Activated CD4-positive, alpha-beta memory T cell treated with anti-CD3 and anti-CD28 coated beads, Interleukin-2, amount 10 ng/mL, durations not matched to agents 7 days and 5 days (primary cell): ENCODE data around the gene IQCE. TPM values are rescaled to one million over a fixed set of nuclear protein-coding genes. Genes with fewer than 3 reads are reported as not detected.

ENCODE experiments used
- CTCF ChIA-PET: fragments of 350-600 bp; sonication (Branson Sonifier 250); formaldehyde crosslinking; loops from one replicate; lab custom pipeline; 2021; ENCODE audit warnings: antibody characterized with exemption, inconsistent platforms; lab: Charles Lee
- POLR2A ChIA-PET: fragments of 350-600 bp; sonication (Branson Sonifier 250); formaldehyde crosslinking; loops from one replicate; lab custom pipeline; 2021; ENCODE audit warnings: antibody characterized with exemption; lab: Charles Lee
- DNase-seq: peaks from one replicate; pipeline ENCODE4 v3.0.0-alpha.2; 2020
- H3K27ac Mint-ChIP-seq: one replicate; pipeline ENCODE4 v1.8.0; 2021; ENCODE audit warnings: mild to moderate bottlenecking, mixed read lengths
- H3K27me3 Mint-ChIP-seq: one replicate; pipeline ENCODE4 v1.8.0; 2021; ENCODE audit warnings: mixed read lengths
- H3K36me3 Mint-ChIP-seq: one replicate; pipeline ENCODE4 v1.8.0; 2021; ENCODE audit warnings: low read depth, mixed read lengths
- H3K4me1 Mint-ChIP-seq: one replicate; pipeline ENCODE4 v1.8.0; 2021; ENCODE audit warnings: mixed read lengths
- H3K4me3 Mint-ChIP-seq: one replicate; pipeline ENCODE4 v1.8.0; 2021; ENCODE audit warnings: mild to moderate bottlenecking, mixed read lengths
- H3K9me3 Mint-ChIP-seq: one replicate; pipeline ENCODE4 v1.8.0; 2021; ENCODE audit warnings: mixed read lengths
- total RNA-seq, 2 experiments: library from RNA; stranded (reverse); gene quantifications; one replicate each; pipeline ENCODE4 v1.2.3, GENCODE V29; 2021

The IQCE gene
- total RNA-seq, 2 experiments from 2014 or later: 12.7 to 14.0 TPM

DNA sequence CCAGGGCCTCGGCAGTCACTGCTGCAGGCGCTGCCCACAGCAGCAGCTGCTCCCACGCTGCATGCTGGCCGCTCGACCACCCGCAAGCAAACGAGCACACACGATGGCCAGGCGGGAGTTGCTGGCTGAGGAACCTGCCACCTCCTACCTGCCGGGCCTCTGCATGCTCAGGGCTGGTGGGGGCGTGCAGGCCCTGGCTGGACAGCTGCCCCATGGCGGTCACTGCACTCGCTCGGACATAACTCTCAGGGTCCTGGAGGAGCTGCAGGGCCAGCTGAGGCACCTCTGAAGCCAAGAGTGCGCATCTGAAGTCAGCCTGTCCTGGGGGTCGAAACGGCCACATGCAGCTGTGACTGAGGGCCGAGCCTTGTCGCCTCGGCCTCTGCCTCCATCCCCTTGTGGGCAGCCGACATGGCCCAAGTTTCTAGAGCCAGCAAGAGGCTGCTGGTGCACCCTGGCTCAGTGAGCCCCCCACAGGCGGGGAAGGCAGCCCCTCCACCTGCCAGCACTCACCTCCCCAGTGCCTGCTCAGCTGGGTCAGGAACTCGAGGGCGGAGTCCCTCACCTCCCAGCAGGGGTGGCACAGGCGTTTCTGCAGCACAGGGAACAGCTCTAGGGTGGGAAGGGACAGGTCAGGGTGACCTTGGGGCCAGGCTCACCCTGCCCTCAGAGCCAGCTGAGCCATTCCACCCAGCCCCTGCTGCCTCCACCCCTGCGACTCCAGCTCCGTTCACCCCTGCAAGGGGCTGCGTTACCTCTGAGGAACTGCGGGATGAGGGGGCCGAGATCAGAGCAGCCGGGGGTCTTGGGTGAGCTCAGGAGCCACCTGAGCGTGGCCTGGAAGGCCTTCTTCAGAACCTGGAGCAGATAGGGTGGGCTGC is 19.5 kb upstream of the IQCE start:
- H3K27me3 Mint-ChIP-seq: no peaks in the 10 kb centered on the region
- DNase-seq: no peak
- H3K36me3 Mint-ChIP-seq: peaks cover 7% of the 10 kb centered on the region
- H3K9me3 Mint-ChIP-seq: no peaks in the 10 kb centered on the region
- no peaks in the 10 kb centered on the region for H3K4me1 Mint-ChIP-seq
- POLR2A ChIA-PET: interaction anchor here (0.6 to 3.0 kb wide), 8 partner anchors 9 to 60 kb away, joined by 3 to 14 read pairs (median 6); no protein-coding TSS in a partner anchor
- no peak overlapping the region for H3K27ac Mint-ChIP-seq
- no peak overlapping the region for H3K4me3 Mint-ChIP-seq
- CTCF ChIA-PET: no interaction called here

DNA sequence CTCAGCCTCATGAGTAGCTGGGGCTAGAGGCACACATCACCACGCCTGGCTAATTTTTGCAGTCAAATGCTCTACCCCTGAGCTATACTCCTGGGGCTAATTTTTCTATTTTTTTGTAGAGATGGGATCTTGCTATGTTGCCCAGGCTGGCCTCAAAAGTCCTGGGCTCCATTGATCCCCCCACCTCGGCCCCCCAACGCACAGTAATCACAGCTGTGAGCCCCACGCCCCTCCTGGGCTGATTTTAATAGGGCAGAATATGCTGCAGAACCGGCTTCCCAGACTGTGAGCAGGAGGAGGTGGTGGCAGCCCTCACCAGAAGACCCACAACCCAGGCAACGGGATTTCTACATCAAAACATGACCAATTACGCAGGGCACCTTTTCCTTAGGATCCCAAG is 18.6 kb upstream of the IQCE start:
- Mint-ChIP-seq H3K27me3 (no peaks in the 10 kb centered on the region), H3K27ac (no peak overlapping the region), H3K4me3 (no peak overlapping the region), H3K36me3 (peaks cover 10% of the 10 kb centered on the region), H3K9me3 (no peaks in the 10 kb centered on the region), H3K4me1 (no peaks in the 10 kb centered on the region)
- POLR2A ChIA-PET: interaction anchor here (0.7 to 3.0 kb wide), 7 partner anchors 10 to 61 kb away, joined by 3 to 14 read pairs (median 7); partner anchors contain the start of gene BRAT1
- CTCF ChIA-PET: no interaction called here
- no peak for DNase-seq

DNA sequence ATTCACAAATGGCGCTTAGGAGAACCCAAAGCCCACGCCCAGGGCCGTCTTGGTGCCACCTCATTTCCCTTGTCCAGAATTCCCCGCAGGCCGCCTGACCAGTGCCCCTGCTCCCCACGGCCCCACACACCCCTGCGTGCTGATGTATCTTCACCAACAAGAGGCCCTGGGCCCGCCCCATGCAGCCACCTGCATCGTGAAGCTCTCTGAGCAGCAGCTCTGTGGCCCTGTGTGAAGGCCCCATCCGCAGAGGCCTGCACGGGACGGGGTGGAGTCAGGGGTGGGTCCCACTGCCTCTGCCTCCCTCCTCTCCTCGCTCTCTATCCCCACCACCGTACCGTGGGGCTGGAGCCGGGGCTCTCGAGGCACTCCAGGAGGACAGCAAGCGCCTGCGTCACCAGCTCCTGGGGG is 18.1 kb upstream of the IQCE start:
- no peak for DNase-seq
- H3K27ac Mint-ChIP-seq: no peak overlapping the region
- H3K4me1 Mint-ChIP-seq: no peaks in the 10 kb centered on the region
- H3K27me3 Mint-ChIP-seq: no peaks in the 10 kb centered on the region
- H3K9me3 Mint-ChIP-seq: no peaks in the 10 kb centered on the region
- POLR2A ChIA-PET: interaction anchor here (0.7 to 3.0 kb wide), 7 partner anchors 10 to 61 kb away, joined by 3 to 14 read pairs (median 7); partner anchors contain the start of gene BRAT1
- CTCF ChIA-PET: no interaction called here
- no peak overlapping the region for H3K4me3 Mint-ChIP-seq
- peaks cover 10% of the 10 kb centered on the region for H3K36me3 Mint-ChIP-seq

DNA sequence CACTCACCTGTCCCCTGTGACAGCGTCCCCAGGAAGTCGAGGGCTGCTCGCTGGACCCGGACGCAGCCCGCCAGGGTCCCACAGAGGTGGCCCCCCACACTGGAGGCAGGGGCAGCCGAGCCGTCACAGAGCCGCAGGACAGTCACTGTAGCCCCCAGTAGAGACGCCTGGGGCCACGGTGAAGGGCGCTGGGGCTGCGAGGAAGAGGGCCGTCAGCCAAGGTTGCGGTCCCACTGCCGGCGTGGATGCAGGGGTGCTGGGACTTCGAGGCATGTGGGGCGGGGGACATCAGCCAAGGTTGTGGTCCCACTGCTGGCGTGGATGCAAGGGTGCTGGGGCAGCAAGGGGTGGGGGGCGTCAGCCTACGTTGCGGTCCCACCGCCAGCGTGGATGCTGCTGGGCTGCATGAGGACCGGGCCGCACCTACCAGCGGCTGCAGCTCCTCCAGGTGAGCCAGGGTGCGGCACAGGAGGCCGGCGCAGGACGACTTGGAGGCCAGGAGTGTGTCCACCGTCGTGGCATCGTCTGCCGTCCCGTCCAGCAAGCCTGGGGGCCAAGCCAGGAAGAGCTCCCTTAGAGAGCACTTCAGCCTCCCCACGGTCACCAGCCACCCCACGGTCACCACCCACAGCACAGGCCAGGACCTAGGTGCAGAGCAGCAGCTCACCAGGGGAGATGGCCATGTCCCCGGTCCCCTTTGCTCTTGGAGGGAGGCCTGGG is 17.3 kb upstream of the IQCE start:
- DNase-seq: no peak
- no peak overlapping the region for H3K4me3 Mint-ChIP-seq
- H3K27ac Mint-ChIP-seq: no peak overlapping the region
- ChIA-PET POLR2A (interaction anchor here (1.0 to 3.0 kb wide), 7 partner anchors 11 to 62 kb away, joined by 3 to 14 read pairs (median 4); partner anchors contain the start of gene BRAT1), CTCF (interaction anchor here (1.2 kb wide), 1 partner anchor 14 kb away, joined by 3 read pairs; no protein-coding TSS in a partner anchor)
- peaks cover 17% of the 10 kb centered on the region for H3K36me3 Mint-ChIP-seq
- H3K9me3 Mint-ChIP-seq: no peaks in the 10 kb centered on the region
- H3K4me1 Mint-ChIP-seq: no peaks in the 10 kb centered on the region
- H3K27me3 Mint-ChIP-seq: no peaks in the 10 kb centered on the region

DNA sequence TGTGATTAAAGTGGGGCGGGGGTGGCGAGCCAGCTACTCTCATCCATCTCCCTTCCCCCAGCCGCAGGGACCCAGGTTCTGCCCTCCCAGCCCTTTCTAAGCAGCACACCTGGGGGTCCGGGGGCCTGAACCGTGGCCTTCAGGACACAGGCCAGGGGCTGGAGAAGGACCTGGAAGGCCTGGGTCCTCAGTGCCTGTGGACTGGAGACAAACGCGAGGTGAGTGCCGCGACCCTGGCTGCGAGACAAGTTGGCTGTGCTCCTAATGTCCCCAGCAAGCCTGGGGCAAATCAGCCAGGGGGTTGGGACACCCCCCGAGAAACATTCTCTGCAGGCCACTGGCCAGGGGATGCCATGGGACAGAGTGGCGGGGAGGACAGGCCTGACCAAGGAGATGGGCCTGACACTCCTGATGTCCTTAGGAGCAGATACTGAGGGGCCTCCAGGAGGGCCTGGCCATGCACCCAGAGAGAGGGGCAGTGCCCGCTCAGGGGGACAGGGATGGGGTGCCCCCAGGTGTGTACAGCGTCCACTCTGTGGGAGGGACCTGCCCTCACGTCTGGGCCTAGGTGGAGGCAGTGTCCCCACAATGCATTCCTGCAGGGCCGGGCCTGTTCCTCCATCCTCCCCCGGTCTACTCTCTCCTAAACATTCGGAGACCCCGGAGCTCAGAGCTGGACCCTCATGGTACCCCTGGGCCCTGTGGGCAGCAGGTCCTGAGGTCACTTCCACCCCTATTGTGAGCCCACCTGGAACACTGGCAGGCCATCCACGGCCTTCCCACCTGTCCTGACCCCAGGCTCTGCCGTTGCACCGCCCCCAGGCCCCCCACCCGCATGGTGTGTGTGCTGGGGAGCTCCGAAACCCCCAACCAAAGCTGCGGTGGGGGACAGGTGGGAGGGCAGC is 16.5 kb upstream of the IQCE start:
- H3K27ac Mint-ChIP-seq: no peak overlapping the region
- H3K9me3 Mint-ChIP-seq: no peaks in the 10 kb centered on the region
- ChIA-PET CTCF (interaction anchor here (1.2 kb wide), 1 partner anchor 14 kb away, joined by 3 read pairs; no protein-coding TSS in a partner anchor), POLR2A (interaction anchor here (0.9 to 3.0 kb wide), 4 partner anchors 12 to 31 kb away, joined by 3 to 14 read pairs (median 4); no protein-coding TSS in a partner anchor)
- DNase-seq: no peak
- H3K4me1 Mint-ChIP-seq: no peaks in the 10 kb centered on the region
- no peaks in the 10 kb centered on the region for H3K27me3 Mint-ChIP-seq
- H3K4me3 Mint-ChIP-seq: no peak overlapping the region
- peaks cover 24% of the 10 kb centered on the region for H3K36me3 Mint-ChIP-seq

DNA sequence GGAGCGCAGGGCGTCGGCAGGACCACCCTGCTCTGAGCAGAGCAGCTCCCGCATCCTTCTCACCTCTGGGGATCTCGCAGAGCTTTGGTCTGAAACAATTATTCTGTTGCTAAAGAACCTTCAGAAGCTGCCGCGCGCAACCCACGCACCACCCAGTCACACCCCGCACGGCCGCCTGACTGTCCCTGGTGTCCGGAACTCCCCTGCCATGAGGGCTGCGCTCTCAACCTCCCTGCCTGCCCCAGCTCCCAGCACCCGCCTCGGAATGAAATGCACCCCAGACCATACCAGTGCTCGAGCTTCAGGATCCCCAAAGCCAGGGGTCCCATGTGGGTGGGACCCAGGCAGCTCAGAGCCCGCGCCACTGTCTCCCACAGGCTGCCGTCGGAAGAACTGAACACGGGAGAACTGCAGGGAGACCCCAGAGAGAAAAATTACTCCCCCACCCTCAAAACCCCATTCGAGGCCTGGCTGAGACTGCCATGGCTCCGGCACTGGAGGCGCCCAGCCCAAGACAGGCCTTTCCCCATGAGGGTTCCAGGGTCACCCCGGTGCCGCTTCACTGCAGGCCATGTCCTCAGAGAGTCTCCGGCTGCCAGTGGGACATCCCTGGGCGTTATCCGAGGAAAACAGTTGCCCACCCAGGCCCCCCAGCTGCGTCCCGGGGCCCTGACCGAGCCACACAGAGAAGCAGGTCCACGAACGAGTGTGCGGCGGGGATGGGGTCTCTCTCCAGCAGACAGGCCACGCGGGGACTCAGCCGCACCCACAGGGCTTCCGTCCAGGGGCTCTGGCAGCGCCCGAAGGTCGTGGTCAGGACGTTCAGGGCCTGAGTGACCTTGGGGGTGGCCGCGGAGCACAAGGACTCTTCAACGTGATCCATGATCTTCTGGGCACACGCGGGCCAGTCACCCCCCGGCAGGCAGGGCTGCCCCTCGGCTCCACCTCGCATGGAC is 15.6 kb upstream of the IQCE start:
- Mint-ChIP-seq H3K9me3 (no peaks in the 10 kb centered on the region), H3K27me3 (no peaks in the 10 kb centered on the region), H3K36me3 (peaks cover 30% of the 10 kb centered on the region), H3K27ac (no peak overlapping the region), H3K4me1 (no peaks in the 10 kb centered on the region), H3K4me3 (no peak overlapping the region)
- CTCF ChIA-PET: interaction anchor here (0.6 to 1.2 kb wide), 2 partner anchors 13 to 82 kb away, joined by 3 read pairs; no protein-coding TSS in a partner anchor
- DNase-seq: no peak
- POLR2A ChIA-PET: interaction anchor here (0.9 kb wide), 2 partner anchors 13 to 23 kb away, joined by 3 to 4 read pairs; no protein-coding TSS in a partner anchor

DNA sequence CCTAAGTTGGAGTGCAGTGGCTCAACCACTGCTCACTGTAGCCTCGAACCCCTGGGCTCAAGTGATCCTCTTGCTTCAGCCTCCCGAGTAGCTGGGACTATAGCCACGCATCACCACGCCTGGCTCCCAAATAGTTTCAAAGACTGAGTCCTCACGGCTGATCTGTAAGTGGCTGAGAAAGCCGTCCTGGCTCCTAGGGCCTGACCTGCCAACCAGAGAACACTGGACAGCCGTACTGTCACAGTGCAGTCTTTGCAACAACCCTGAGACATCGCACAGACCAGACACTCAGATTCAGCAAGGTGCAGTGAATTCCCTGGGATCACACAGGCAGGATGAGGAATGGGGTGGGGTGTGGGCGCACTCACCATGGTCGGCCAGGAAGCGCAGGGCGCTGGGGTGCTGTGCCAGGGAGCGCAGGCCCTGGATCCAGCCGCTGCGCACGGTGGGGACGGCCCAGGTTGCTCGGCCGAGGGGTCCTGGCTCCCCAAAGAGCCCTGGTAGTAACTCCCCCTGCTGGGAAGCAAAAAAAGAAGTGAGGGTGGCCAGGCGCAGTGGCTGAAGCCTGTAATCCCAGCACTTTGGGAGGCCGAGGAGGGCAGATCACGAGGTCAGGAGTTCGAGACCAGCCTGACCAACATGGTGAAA is 14.1 kb upstream of the IQCE start:
- Mint-ChIP-seq H3K27ac (no peak overlapping the region), H3K9me3 (no peaks in the 10 kb centered on the region), H3K27me3 (no peaks in the 10 kb centered on the region), H3K4me1 (peaks cover 5% of the 10 kb centered on the region), H3K36me3 (peaks cover 36% of the 10 kb centered on the region), H3K4me3 (no peak overlapping the region)
- no peak for DNase-seq
- ChIA-PET CTCF (no interaction called here), POLR2A (interaction anchor here (0.9 to 1.4 kb wide), 2 partner anchors 15 to 18 kb away, joined by 3 read pairs; no protein-coding TSS in a partner anchor)

DNA sequence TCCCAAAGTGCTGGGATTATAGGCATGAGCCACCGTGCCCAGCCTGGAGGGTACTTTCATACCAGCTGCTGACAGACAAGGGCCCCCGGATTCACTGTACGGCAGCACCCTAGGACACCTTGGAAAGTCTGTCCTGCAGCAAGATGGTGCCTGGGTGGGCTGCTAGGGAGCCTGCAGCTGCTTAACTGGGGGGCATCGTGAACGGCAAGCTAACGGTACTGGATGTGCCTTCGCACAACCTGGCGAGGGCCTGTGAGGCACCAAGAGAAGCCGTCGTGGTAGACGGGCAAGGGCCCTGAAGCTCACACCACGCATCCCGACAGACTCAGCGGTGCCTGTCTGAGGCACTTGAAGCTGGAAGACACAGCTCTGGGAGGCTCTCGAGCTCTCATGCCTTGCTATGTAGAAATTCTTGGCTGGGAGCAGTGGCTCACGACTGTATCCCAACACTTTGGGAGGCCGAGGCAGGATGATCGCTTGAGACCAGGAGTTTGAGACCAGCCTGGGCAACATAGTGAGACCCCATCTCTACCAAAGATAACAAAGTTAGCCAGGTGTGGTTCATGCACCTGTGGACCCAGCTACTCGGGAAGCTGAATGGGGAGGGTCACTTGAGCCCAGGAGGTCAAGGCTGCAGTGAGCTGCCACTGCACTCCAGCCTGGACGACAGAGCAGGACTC is 12.9 kb upstream of the IQCE start:
- peaks cover 9% of the 10 kb centered on the region for H3K4me1 Mint-ChIP-seq
- no peaks in the 10 kb centered on the region for H3K27me3 Mint-ChIP-seq
- H3K4me3 Mint-ChIP-seq: no peak overlapping the region
- DNase-seq: no peak
- ChIA-PET CTCF (interaction anchor here (1.1 kb wide), 1 partner anchor 68 kb away, joined by 3 read pairs; no protein-coding TSS in a partner anchor), POLR2A (interaction anchor here (1.4 to 1.6 kb wide), 2 partner anchors 15 to 20 kb away, joined by 3 to 4 read pairs; no protein-coding TSS in a partner anchor)
- H3K9me3 Mint-ChIP-seq: no peaks in the 10 kb centered on the region
- no peak overlapping the region for H3K27ac Mint-ChIP-seq
- H3K36me3 Mint-ChIP-seq: peaks cover 38% of the 10 kb centered on the region

DNA sequence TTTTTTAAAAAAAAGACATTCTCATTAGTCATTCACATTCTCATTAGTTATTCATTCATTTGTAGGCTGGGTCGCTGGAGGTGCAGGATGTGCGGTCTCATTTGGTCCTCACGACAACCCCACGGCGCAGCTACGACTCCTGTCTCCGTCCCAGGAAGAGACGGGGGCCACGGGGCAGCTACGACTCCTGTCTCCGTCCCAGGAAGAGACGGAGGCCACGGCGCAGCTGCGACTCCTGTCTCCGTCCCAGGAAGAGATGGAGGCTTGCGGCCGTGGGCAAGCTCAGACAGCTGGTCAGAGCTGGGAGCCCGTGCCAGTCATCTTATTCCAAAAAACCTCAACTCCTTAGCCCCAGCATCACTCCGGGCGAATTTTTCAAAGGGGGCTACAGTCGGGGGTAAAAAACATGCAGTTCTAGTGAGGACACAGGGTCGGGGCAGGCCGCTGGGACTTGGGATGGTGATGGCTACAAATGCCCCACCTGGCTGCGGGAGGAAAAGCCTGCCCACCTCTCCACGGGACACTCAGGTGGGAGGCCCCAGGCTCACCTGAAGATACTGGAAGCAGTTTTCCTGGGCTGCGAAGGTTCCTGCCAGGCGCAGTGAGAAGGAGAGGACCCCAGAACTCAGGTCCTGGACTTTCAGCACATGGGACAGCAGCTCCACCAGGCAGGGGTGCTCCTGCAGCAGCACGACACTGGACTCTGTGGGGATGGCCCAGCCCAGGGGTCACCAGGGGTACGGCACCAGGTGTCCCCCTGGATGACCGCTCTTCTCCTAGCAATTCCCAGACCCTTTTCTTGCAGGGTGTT is 11.8 kb upstream of the IQCE start:
- no peak for DNase-seq
- Mint-ChIP-seq H3K36me3 (peaks cover 41% of the 10 kb centered on the region), H3K27ac (no peak overlapping the region), H3K9me3 (no peaks in the 10 kb centered on the region), H3K4me3 (no peak overlapping the region), H3K4me1 (peaks cover 13% of the 10 kb centered on the region), H3K27me3 (no peaks in the 10 kb centered on the region)
- ChIA-PET CTCF (interaction anchor here (0.7 to 1.1 kb wide), 3 partner anchors 69 to 1830 kb away, joined by 3 read pairs; no protein-coding TSS in a partner anchor), POLR2A (interaction anchor here (1.6 kb wide), 1 partner anchor 16 kb away, joined by 4 read pairs; no protein-coding TSS in a partner anchor)

DNA sequence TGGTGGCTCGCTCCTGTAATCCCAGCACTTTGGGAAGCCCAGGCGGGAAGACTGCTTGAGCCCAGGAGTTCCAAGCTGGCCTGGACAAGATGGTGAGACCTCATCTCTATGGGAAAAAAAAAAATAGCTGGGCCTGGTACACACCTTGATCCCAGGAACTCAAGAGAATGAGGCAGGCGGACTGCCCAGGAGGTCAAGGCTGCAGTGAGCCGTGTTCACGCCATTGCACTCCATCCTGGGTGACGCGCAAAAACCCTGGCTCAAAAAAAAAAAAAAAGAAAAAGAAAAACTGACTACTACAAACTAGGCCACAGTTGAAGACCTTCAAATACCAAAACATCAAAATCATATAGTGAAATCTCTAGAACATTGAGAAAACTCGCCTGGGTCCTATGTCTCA is 7.4 kb upstream of the IQCE start:
- Mint-ChIP-seq H3K4me3 (no peak overlapping the region), H3K36me3 (peaks cover 42% of the 10 kb centered on the region), H3K9me3 (no peaks in the 10 kb centered on the region), H3K4me1 (peaks cover 36% of the 10 kb centered on the region), H3K27ac (no peak overlapping the region), H3K27me3 (no peaks in the 10 kb centered on the region)
- no peak for DNase-seq
- ChIA-PET POLR2A (no interaction called here), CTCF (interaction anchor here (1.2 kb wide), 1 partner anchor 12 kb away, joined by 4 read pairs; no protein-coding TSS in a partner anchor)
